HG02763 (cell line): ENCODE results near the gene BBS2.
"Not testable (repeated sequence)": the region's sequence is repeated elsewhere in the genome, so short reads cannot be mapped to it uniquely, and the experiment has no call there.

ENCODE experiments used
- ATAC-seq: cut with Tn5 transposase; IDR thresholded peaks from one replicate; pipeline ENCODE4 v1.9.1; 2021; ENCODE audit warnings: mild to moderate bottlenecking, moderate library complexity; ENCODE audit not compliant: unreplicated experiment

The BBS2 gene

GRCh38 chr16:56525236-56525635, 5.4 kb upstream of the BBS2 start:
- ATAC-seq, result no peak

GRCh38 chr16:56520251-56520577, 390 bp upstream of the BBS2 start:
- no peak for ATAC-seq

GRCh38 chr16:56518425-56518824, 1.4 kb downstream of the BBS2 start:
- ATAC-seq, result no peak

- ATAC-seq, result no peak
Observed at GRCh38 chr16:56517206-56517605, 2.6 kb downstream of the BBS2 start.

- ATAC-seq, result no peak
Observed at GRCh38 chr16:56515665-56516064, 4.2 kb downstream of the BBS2 start.

GRCh38 chr16:56514845-56515244, 5.0 kb downstream of the BBS2 start:
- ATAC-seq, result no peak

- ATAC-seq, result no peak
Observed at GRCh38 chr16:56513972-56514371, 5.9 kb downstream of the BBS2 start.

GRCh38 chr16:56513091-56513490, 6.7 kb downstream of the BBS2 start:
- no peak for ATAC-seq

- no peak for ATAC-seq
Observed at GRCh38 chr16:56512025-56512424, 7.8 kb downstream of the BBS2 start.

GRCh38 chr16:56510544-56510943, 9.3 kb downstream of the BBS2 start:
- ATAC-seq, result no peak

- ATAC-seq, result no peak
Observed at GRCh38 chr16:56506941-56507340, 12.9 kb downstream of the BBS2 start.

GRCh38 chr16:56505181-56505580, 14.6 kb downstream of the BBS2 start:
- no peak for ATAC-seq

- ATAC-seq, result no peak
Observed at GRCh38 chr16:56493815-56494214, 26.0 kb downstream of the BBS2 start.

- ATAC-seq, result no peak
Observed at GRCh38 chr16:56493126-56493525, 26.7 kb downstream of the BBS2 start.

GRCh38 chr16:56491657-56492261, 28.1 kb downstream of the BBS2 start:
- no peak for ATAC-seq

- ATAC-seq, result not testable (repeated sequence)
Observed at GRCh38 chr16:56488868-56489267, 31.0 kb downstream of the BBS2 start.

GRCh38 chr16:56488035-56488434, 31.8 kb downstream of the BBS2 start:
- ATAC-seq, result no peak

GRCh38 chr16:56483394-56483793, 36.4 kb downstream of the BBS2 start:
- ATAC-seq, result no peak

GRCh38 chr16:56482683-56483236, 37.1 kb downstream of the BBS2 start:
- ATAC-seq, result no peak

GRCh38 chr16:56481468-56482122, 38.2 kb downstream of the BBS2 start:
- ATAC-seq, result no peak

GRCh38 chr16:56480776-56481467, 38.9 kb downstream of the BBS2 start:
- ATAC-seq, result no peak

- ATAC-seq, result no peak
Observed at GRCh38 chr16:56479469-56479868, 40.4 kb downstream of the BBS2 start.
